ENCODE results near the gene U2SURP. TPM values are rescaled to one million over a fixed set of nuclear protein-coding genes. Genes with fewer than 3 reads are reported as not detected.
"Not testable (repeated sequence)": the region's sequence is repeated elsewhere in the genome, so short reads cannot be mapped to it uniquely, and the experiment has no call there.

U2SURP gene
- total and polyA plus RNA-seq, 7 experiments from 2014 or later = 99.9 to 172 (median 142) TPM

GRCh38 chr3:142987080-142987700 lies 14.2 kb upstream of the U2SURP start:
- H3K36me3 Mint-ChIP-seq = no peaks in the 10 kb centered on the region
- no peaks in the 10 kb centered on the region for H3K9me3 Mint-ChIP-seq
- Histone ChIP-seq H3K27me3 (ENCODE audit: control insufficient read depth in 2 of 2, insufficient read depth in 2 of 2, low read length in 2 of 2) (no peaks in the 10 kb centered on the region), H3K36me3 (ENCODE audit: control insufficient read depth in 2 of 3, insufficient read depth in 3 of 3, low read length in 3 of 3) (no peaks in the 10 kb centered on the region), H3K4me3 (ENCODE audit: low read length) (no peak overlapping the region), H3K4me1 (ENCODE audit: control insufficient read depth in 2 of 2, insufficient read depth in 2 of 2, low read length in 2 of 2) (no peaks in the 10 kb centered on the region), H3K27ac (ENCODE audit: low read depth, low read length) (no peak overlapping the region), H3K9me3 (ENCODE audit: control insufficient read depth in 2 of 3, low read length in 3 of 3) (no peaks in the 10 kb centered on the region)
- ChIA-PET POLR2A (no interaction called here), CTCF (interaction anchor here (0.6 kb wide), 1 partner anchor 609 kb away, joined by 3 read pairs; no protein-coding TSS in a partner anchor)
- intact Hi-C loops (cut with micrococcal nuclease) = loop anchor here (1.0 to 2.0 kb wide), 5 partner anchors 58 to 860 kb away; no protein-coding TSS in a partner anchor
- peaks cover 0 to 4% (median 0%) of the 10 kb centered on the region in 7 donors for H3K4me1 Mint-ChIP-seq
- no peak overlapping the region for H3K4me3 Mint-ChIP-seq
- peak in 7 of 9 donors; percentile 13 to 54 (median 36) for DNase-seq
- H3K27ac Mint-ChIP-seq = no peak overlapping the region
- H3K27me3 Mint-ChIP-seq = peaks cover 0 to 39% (median 4%) of the 10 kb centered on the region in 5 donors
- peak; percentile 63 for ATAC-seq

- intact Hi-C loops (cut with micrococcal nuclease) = loop anchor here (1.0 to 2.0 kb wide), 5 partner anchors 59 to 861 kb away; no protein-coding TSS in a partner anchor
- Mint-ChIP-seq H3K9me3 (no peaks in the 10 kb centered on the region), H3K27me3 (peaks cover 0 to 36% (median 3%) of the 10 kb centered on the region in 5 donors), H3K4me1 (peaks cover 0 to 4% (median 0%) of the 10 kb centered on the region in 7 donors), H3K27ac (no peak overlapping the region), H3K4me3 (no peak overlapping the region), H3K36me3 (no peaks in the 10 kb centered on the region)
- CTCF ChIA-PET = no interaction called here
- no peaks in the 10 kb centered on the region for H3K27me3 ChIP-seq (ENCODE audit: control insufficient read depth in 2 of 2, insufficient read depth in 2 of 2, low read length in 2 of 2)
- no peak overlapping the region for H3K4me3 ChIP-seq (ENCODE audit: low read length)
- DNase-seq = no peak
- H3K27ac ChIP-seq (ENCODE audit: low read depth, low read length) = no peak overlapping the region
- POLR2A ChIA-PET = no interaction called here
- H3K36me3 ChIP-seq (ENCODE audit: control insufficient read depth in 2 of 3, insufficient read depth in 3 of 3, low read length in 3 of 3) = no peaks in the 10 kb centered on the region
- ATAC-seq = no peak
- H3K4me1 ChIP-seq (ENCODE audit: control insufficient read depth in 2 of 2, insufficient read depth in 2 of 2, low read length in 2 of 2) = no peaks in the 10 kb centered on the region
- no peaks in the 10 kb centered on the region for H3K9me3 ChIP-seq (ENCODE audit: control insufficient read depth in 2 of 3, low read length in 3 of 3)
Measured at GRCh38 chr3:142987707-142988106, 13.7 kb upstream of the U2SURP start.

DNA sequence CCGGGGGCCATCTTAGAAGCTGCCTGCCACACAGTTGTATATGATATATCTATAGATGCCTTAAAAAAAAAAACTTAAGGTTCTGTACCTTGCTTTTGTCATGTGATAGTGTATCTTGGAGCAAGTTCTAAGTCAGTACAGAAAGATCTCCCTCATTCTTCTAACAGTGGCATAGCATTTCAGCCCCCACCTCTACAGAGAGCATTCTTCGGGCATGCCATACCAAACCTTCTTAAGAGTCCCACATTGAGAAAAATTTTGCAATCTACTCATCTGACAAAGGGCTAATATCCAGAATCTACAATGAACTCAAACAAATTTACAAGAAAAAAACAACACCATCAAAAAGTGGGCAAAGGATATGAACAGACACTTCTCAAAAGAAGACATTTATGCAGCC lies 13.1 kb upstream of the U2SURP start:
- ATAC-seq; H3K4me3 ChIP-seq (ENCODE audit: low read length); H3K9me3 Mint-ChIP-seq; H3K4me3 Mint-ChIP-seq; H3K27ac Mint-ChIP-seq; CTCF ChIA-PET; H3K4me1 Mint-ChIP-seq; H3K4me1 ChIP-seq (ENCODE audit: control insufficient read depth in 2 of 2, insufficient read depth in 2 of 2, low read length in 2 of 2); H3K36me3 ChIP-seq (ENCODE audit: control insufficient read depth in 2 of 3, insufficient read depth in 3 of 3, low read length in 3 of 3); H3K27me3 ChIP-seq (ENCODE audit: control insufficient read depth in 2 of 2, insufficient read depth in 2 of 2, low read length in 2 of 2); intact Hi-C loops (cut with micrococcal nuclease); POLR2A ChIA-PET; H3K36me3 Mint-ChIP-seq; H3K9me3 ChIP-seq (ENCODE audit: control insufficient read depth in 2 of 3, low read length in 3 of 3); H3K27ac ChIP-seq (ENCODE audit: low read depth, low read length); DNase-seq: not testable (repeated sequence)
- H3K27me3 Mint-ChIP-seq = peaks cover 0 to 32% (median 0%) of the 10 kb centered on the region in 5 donors

DNA sequence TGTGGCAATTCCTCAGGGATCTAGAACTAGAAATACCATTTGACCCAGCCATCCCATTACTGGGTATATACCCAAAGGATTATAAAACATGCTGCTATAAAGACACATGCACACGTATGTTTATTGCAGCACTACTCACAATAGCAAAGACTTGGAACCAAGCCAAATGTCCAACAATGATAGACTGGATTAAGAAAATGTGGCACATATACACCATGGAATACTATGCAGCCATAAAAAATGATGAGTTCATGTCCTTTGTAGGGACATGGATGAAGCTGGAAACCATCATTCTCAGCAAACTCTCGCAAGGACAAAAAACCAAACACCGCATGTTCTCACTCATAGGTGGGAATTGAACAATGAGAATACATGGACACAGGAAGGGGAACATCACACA lies 12.5 kb upstream of the U2SURP start:
- H3K4me3 ChIP-seq (ENCODE audit: low read length); H3K4me1 ChIP-seq (ENCODE audit: control insufficient read depth in 2 of 2, insufficient read depth in 2 of 2, low read length in 2 of 2); H3K4me3 Mint-ChIP-seq; DNase-seq; H3K27ac Mint-ChIP-seq; H3K9me3 ChIP-seq (ENCODE audit: control insufficient read depth in 2 of 3, low read length in 3 of 3); CTCF ChIA-PET; intact Hi-C loops (cut with micrococcal nuclease); H3K27me3 ChIP-seq (ENCODE audit: control insufficient read depth in 2 of 2, insufficient read depth in 2 of 2, low read length in 2 of 2); H3K9me3 Mint-ChIP-seq; H3K27ac ChIP-seq (ENCODE audit: low read depth, low read length); H3K36me3 Mint-ChIP-seq; ATAC-seq; POLR2A ChIA-PET; H3K4me1 Mint-ChIP-seq; H3K36me3 ChIP-seq (ENCODE audit: control insufficient read depth in 2 of 3, insufficient read depth in 3 of 3, low read length in 3 of 3): not testable (repeated sequence)
- H3K27me3 Mint-ChIP-seq = peaks cover 0 to 30% (median 1%) of the 10 kb centered on the region in 5 donors

DNA sequence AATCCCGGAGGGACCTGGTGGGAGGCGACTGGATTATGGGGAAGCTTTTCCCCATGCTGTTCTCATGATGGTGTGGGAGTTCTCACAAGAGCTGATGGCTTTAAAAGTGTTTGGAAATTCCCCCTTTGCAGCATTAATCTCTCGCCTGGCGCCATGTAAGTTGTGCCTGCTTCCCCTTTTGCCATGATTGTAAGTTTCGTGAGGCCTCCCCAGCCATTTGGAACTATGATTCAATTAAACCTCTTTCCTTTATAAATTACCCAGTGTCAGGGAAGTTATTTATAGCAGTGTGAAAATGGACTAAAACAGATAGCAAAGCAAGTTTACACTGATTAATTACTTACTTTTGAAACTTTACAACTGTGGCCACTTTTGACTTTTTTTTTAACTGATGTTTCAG lies 10.6 kb upstream of the U2SURP start:
- H3K4me1 Mint-ChIP-seq = peaks cover 0 to 9% (median 6%) of the 10 kb centered on the region in 7 donors
- H3K9me3 ChIP-seq (ENCODE audit: control insufficient read depth in 2 of 3, low read length in 3 of 3) = no peaks in the 10 kb centered on the region
- ATAC-seq (no peak), DNase-seq (no peak)
- H3K4me3 Mint-ChIP-seq = no peak overlapping the region
- intact Hi-C loops (cut with micrococcal nuclease) = no loop called here
- peaks cover 0 to 24% (median 6%) of the 10 kb centered on the region in 5 donors for H3K27me3 Mint-ChIP-seq
- no peaks in the 10 kb centered on the region for H3K36me3 Mint-ChIP-seq
- H3K4me1 ChIP-seq (ENCODE audit: control insufficient read depth in 2 of 2, insufficient read depth in 2 of 2, low read length in 2 of 2) = no peaks in the 10 kb centered on the region
- CTCF ChIA-PET = interaction anchor here (0.6 to 1.2 kb wide), 4 partner anchors 9 to 724 kb away, joined by 3 to 8 read pairs (median 4); no protein-coding TSS in a partner anchor
- no peaks in the 10 kb centered on the region for H3K27me3 ChIP-seq (ENCODE audit: control insufficient read depth in 2 of 2, insufficient read depth in 2 of 2, low read length in 2 of 2)
- no peak overlapping the region for H3K4me3 ChIP-seq (ENCODE audit: low read length)
- POLR2A ChIA-PET = no interaction called here
- H3K36me3 ChIP-seq (ENCODE audit: control insufficient read depth in 2 of 3, insufficient read depth in 3 of 3, low read length in 3 of 3) = no peaks in the 10 kb centered on the region
- H3K27ac ChIP-seq (ENCODE audit: low read depth, low read length) = no peak overlapping the region
- H3K9me3 Mint-ChIP-seq = no peaks in the 10 kb centered on the region
- H3K27ac Mint-ChIP-seq = no peak overlapping the region

DNA sequence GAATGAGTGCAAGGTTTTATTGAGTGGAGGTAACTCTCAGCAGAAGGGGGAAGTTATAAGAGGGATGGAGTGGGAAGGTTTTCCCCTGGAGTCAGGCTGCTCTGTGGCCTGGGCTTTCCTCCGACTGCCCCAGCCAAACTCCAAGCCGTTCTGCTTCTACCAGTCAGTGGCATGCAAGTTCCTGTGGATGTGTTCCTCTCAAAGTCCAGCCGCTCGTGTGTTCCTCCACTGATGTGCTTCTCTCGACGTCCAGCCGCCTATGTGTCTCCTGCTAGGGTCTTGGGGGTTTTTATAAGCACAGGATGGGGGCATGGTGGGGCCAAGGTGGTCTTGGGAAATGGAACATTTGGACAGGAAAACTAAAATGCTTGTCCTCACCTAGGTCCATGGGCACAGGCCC lies 9.0 kb upstream of the U2SURP start:
- H3K27ac ChIP-seq (ENCODE audit: low read depth, low read length) = no peak overlapping the region
- Mint-ChIP-seq H3K27ac (no peak overlapping the region), H3K27me3 (peaks cover 0 to 26% (median 10%) of the 10 kb centered on the region in 5 donors), H3K9me3 (no peaks in the 10 kb centered on the region), H3K4me3 (no peak overlapping the region), H3K4me1 (peaks cover 0 to 9% (median 6%) of the 10 kb centered on the region in 7 donors), H3K36me3 (no peaks in the 10 kb centered on the region)
- no peaks in the 10 kb centered on the region for H3K36me3 ChIP-seq (ENCODE audit: control insufficient read depth in 2 of 3, insufficient read depth in 3 of 3, low read length in 3 of 3)
- no peak for DNase-seq
- no peak for ATAC-seq
- intact Hi-C loops (cut with micrococcal nuclease) = no loop called here
- no peak overlapping the region for H3K4me3 ChIP-seq (ENCODE audit: low read length)
- no peaks in the 10 kb centered on the region for H3K27me3 ChIP-seq (ENCODE audit: control insufficient read depth in 2 of 2, insufficient read depth in 2 of 2, low read length in 2 of 2)
- no peaks in the 10 kb centered on the region for H3K9me3 ChIP-seq (ENCODE audit: control insufficient read depth in 2 of 3, low read length in 3 of 3)
- ChIA-PET CTCF (no interaction called here), POLR2A (interaction anchor here (1.2 kb wide), 1 partner anchor 9 kb away, joined by 3 read pairs; the partner anchor contains the start of gene U2SURP)
- no peaks in the 10 kb centered on the region for H3K4me1 ChIP-seq (ENCODE audit: control insufficient read depth in 2 of 2, insufficient read depth in 2 of 2, low read length in 2 of 2)

Data from naive thymus-derived CD4-positive, alpha-beta T cell (primary cell).